HL-60/S4 treated with phorbol 12-myristate 13-acetate at 8.2 ng/mL for 4 days and 3 days (cell line): ENCODE measurements around the gene SFT2D2.

Experiments used
- in situ Hi-C: fragments of 300-500 bp; cut with MboI; formaldehyde crosslinking; loops from 2 replicates; pipeline ENCODE4 v1.15.0; 2022; ENCODE audit warnings: low sequenced_read_pairs

SFT2D2 gene

DNA sequence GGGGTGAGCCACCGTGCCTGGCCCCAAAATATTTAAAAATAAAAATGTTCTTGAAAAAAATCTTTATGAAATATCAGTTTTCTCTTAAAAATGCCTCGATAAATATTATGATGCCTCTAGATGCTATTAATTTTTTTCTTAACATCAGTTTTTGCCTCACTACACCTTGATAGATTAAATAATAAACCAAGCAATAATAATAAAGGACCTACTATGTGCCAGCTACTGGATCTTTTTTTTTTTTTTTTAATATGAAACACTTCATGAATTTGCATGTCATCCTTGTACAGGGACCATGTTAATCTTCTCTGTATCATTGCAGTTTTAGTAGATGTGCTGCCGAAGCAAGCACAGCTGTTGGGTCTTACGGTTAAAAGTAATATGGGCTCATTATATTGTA is 37.3 kb downstream of the SFT2D2 start:
- in situ Hi-C loops = no loop called here

GRCh38 chr1:168264296-168264695 is 38.5 kb downstream of the SFT2D2 start:
- in situ Hi-C loops = no loop called here

DNA sequence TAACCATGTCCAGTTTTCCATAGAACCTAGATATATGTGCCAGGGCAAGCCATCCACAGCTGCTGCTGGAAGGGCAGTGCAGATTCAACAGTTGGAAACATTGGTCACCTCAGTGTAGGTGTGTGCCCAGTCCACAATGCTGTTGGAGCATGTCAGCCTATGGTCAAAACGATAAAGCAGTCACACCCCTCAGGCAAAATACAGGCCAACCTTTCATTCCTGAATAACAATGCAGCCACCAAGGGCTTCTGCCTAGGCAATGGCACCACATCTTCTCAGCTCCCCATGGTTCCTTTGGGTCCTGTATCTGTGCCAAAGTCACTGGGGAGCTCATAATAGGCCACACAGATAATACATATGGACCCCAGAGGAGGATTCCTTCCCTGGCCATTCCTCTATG is 39.8 kb downstream of the SFT2D2 start:
- in situ Hi-C loops = no loop called here

DNA sequence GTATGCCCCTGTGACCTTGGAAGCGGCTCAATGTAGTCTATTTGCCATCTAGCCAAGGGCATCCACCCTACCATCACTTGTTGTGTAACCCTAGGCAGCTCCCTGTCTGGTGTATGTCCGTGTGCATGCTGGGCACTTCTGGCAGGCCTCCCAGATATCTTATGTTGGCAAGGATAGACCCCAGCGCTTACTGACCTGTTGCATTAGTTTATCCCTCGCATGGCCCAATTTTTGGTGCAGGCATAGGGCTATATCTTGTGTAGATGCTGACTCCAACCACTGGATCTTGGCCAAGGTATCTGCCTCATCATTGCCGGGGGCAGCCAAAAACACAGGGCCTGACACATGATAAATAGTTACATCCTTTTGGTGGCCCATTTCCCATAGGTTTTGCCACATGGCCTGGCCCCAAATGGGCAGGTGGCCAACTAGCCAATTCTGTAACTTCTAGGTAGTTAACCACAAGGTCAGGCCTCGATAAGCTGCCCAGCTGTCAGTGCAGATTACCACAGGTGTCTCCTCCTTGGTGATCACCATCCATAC is 40.9 kb downstream of the SFT2D2 start:
- in situ Hi-C loops = no loop called here

- in situ Hi-C loops = no loop called here
Measured at GRCh38 chr1:168271636-168272035, 45.8 kb downstream of the SFT2D2 start.

DNA sequence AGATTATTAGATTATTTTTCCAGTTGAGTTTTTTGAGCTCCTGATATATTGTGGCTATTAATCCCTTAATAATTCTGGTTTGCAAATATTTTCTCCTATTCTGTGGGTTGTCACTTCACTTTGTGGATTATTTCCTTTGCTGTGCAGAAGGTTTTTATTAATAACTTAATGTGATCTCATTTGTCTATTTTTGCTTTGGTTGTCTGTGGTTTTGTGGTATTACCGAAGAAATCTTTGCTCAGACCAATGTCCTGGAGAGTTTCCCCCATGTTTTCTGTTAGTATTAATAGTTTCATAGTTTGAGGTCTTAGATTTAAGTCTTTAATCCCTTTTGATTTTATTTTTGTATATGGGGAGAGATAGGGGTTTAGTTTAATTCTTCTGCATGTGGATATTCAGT is 47.8 kb downstream of the SFT2D2 start:
- in situ Hi-C loops = no loop called here

DNA sequence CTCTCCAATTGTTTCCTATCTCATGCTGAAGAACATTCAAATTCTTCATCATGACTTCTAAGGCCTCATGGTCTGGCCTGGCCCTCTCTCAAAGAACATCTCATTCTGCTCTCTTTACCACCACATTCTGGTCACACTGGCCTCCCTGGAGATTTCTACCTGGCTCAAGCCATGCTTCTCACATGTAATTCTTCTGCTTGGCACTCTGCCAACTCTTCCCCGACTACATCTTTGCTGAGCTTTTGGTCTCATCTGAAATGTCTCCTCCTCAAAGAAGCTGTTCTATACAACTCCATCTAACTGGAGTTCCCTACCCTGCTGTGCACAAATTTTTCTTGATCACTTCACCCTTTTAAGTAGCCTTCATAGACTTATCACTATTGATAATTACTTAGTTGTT is 53.4 kb downstream of the SFT2D2 start:
- in situ Hi-C loops = no loop called here

- in situ Hi-C loops = no loop called here
Measured at GRCh38 chr1:168280296-168280927, 54.6 kb downstream of the SFT2D2 start, which contains the start of gene TBX19. TSS of gene TBX19 (plus strand) at chr1:168280877. CDS start at chr1:168281091, 214 bp downstream.

GRCh38 chr1:168281603-168282325 is 56.0 kb downstream of the SFT2D2 start:
- in situ Hi-C loops = no loop called here

DNA sequence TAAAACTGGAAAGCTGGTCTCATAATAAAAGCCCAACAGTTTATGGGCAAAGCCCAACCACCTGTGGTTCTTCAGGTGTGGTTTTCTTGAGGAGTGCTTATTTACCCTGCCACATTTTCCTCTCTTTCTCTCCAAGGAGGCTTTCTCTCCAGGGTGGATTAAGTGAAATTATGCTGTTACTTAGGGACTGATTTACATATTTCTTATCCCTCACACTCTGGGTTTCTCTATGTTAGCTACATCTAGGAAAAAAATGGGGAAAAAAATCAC is 59.7 kb downstream of the SFT2D2 start:
- in situ Hi-C loops = no loop called here

GRCh38 chr1:168285971-168286927 is 60.4 kb downstream of the SFT2D2 start:
- in situ Hi-C loops = no loop called here

GRCh38 chr1:168287237-168287664 is 61.4 kb downstream of the SFT2D2 start:
- in situ Hi-C loops = no loop called here

DNA sequence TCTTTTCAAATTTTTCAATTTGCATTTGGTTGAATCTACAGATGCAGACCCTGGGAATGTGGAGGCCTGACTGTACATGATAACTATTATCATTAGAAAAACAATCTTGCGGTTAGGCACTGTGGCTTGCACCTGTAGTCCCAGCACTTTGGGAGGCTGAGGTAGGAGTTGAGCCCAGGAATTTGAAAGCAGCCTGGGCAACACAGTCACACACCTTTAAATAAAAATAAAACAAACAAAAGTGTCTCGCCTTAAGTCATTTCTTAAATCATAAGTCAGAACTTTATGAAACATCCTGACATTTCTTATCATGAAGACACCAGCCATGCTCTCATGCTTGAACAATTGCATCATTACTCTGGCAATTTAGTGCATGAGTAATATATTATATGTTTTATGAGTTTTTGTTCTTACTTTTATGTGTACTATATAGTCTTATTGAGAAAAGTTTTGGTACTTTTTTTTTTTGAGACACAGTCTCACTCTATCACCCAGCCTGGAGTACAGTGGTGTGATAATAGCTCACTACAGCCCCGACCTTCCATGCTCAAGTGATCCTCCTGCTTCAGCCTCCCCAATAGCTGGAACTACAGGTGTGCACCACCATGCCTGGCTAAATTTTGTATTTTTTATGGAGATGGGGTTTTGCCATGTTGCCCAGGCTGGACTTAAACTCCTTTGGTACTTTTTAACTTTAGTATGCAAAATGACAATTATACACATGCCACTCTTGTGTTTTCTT is 62.7 kb downstream of the SFT2D2 start:
- in situ Hi-C loops = no loop called here

GRCh38 chr1:168291222-168291837 is 65.5 kb downstream of the SFT2D2 start:
- in situ Hi-C loops = no loop called here

- in situ Hi-C loops = no loop called here
Measured at GRCh38 chr1:168293356-168293755, 67.6 kb downstream of the SFT2D2 start.

DNA sequence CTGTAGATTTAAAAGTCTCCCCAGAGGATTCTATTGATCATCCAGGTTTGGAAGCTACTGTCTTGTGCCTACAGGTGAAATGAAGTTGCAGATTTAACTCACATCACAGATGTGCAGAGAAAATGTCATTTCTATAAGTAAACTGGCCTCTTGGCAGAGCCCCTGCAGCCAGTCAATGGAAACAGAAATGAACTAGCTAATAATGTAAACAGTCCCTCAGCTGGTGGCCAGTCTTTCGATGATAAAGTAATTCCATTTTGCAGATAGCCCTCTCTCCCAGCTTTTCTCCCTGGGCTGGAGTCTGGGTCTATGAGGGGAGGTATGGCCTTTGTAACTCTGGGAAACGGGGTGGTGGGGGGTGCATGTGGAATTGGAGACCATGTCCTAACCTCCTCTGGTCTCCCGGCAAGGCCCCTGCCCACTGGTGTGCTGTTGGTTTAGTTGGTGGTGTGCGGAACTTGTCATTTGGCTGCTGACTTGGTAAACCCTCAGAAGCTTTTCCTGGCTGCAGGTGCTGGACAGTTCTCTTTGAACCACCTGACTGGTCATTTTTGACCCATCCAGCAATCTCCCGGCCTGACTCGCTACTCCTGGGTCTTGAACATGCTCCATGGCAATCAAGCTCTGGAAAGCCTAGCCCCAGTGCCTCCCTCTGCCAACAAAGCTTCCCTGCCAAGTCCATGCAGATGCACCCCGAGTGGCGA is 69.8 kb downstream of the SFT2D2 start:
- in situ Hi-C loops = no loop called here

DNA sequence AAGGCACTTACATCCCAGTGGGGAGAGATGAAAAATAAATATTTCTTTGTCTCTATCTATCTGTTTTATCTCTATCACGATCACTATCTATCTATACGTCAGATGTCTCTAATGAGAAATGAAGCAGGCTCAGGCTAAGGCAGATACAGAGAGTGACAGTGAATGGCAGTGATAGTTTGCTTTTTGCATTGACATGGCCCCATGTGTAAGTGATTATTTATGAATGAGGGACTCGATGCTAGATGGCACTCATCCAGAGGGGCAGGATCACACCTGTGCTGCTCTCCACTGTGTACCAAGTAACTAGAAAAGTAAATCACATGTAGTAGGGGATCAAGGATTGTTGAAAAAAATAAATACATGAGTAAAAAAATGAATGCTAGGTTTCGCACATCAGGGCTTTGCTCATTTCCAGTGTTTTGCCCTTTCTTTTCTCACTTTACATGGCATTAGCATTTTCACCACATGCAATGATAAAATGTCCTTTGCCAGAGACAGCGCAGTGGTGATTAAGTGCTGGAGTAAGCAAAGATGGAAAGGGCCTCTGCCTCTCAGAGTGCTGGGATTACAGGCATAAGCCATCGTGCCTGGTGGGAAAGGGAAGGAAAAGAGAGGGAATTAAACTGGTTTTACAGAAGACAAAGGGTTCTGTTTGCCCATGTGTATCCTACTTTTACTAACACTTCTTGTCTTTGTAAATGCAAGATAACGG is 71.4 kb downstream of the SFT2D2 start:
- in situ Hi-C loops = no loop called here

GRCh38 chr1:168298446-168298845 is 72.6 kb downstream of the SFT2D2 start:
- in situ Hi-C loops = no loop called here

DNA sequence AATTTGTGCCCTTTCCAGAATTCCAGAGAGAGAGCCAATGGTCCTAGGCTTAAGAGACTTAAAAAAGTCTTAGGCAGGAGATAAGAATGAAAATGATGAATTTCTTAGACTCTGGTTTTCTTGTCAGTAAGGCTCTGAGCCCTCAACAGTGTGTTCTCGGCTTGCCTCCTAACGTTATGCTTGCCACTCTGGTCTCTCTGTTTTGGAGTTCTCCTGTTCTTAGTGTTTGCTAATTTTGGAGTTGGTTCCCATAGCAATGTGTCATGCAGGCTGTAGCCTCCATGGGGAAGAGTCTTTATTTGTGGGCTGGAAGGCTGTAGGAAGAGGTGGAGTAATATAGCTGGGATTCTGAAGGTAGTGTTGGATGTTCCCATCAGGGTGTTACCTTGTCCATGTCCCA is 74.8 kb downstream of the SFT2D2 start:
- in situ Hi-C loops = no loop called here
